ENCODE measurements around the gene TLCD2.
A peak's percentile ranks its signal among the peaks of the same experiment; 100 is the strongest.

Gene TLCD2

GRCh38 chr17:1713160-1713877, 3.1 kb upstream of the TLCD2 start:
- no CpG with 5 or more reads among the region's 10 CpGs for WGBS, 2 donors (ENCODE audit: extremely low coverage in 2 of 2, insufficient read length in 2 of 2, insufficient replicate concordance in 1 of 2)
- no peak overlapping the region for H2BK12ac ChIP-seq (ENCODE audit: low read length)
- no peak overlapping the region for H4K8ac ChIP-seq (ENCODE audit: low read depth, low read length)
- H3K9me3 ChIP-seq (replicated peaks in 1 of 2; ENCODE audit: control insufficient read depth in 2 of 2, insufficient read depth in 1 of 2, low read depth in 1 of 2, low read length in 2 of 2) = no peaks in the 10 kb centered on the region
- H3K4me2 ChIP-seq (ENCODE audit: insufficient read depth, low read length, poor library complexity, severe bottlenecking) = no peak overlapping the region
- no peaks in the 10 kb centered on the region for H3K36me3 ChIP-seq (replicated peaks in 1 of 2; ENCODE audit: control insufficient read depth in 2 of 2, insufficient read depth in 2 of 2, low read length in 2 of 2)
- peaks cover 0 to 12% (median 2%) of the 10 kb centered on the region in 3 experiments for H3K27me3 ChIP-seq (ENCODE audit: control insufficient read depth in 3 of 3, insufficient read depth in 3 of 3, low read depth in 1 of 3, low read length in 3 of 3)
- no peak overlapping the region for H3K4me3 ChIP-seq (ENCODE audit: low read length in 2 of 2)
- no peak overlapping the region for H3K14ac ChIP-seq (ENCODE audit: low read length)
- no peak overlapping the region for H2AFZ ChIP-seq (ENCODE audit: low read length)
- H3K4ac ChIP-seq (ENCODE audit: low read length) = no peak overlapping the region
- no peak overlapping the region for H2BK5ac ChIP-seq (ENCODE audit: low read length)
- DNase-seq (ENCODE audit: low spot score) = no peak
- peaks cover 2% of the 10 kb centered on the region for H3K79me1 ChIP-seq (ENCODE audit: low read depth, low read length)
- no peak overlapping the region for H3K27ac ChIP-seq (replicated peaks; ENCODE audit: low read length)
- H4K91ac ChIP-seq (ENCODE audit: low read depth, low read length, poor library complexity) = no peak overlapping the region
- H3K23ac ChIP-seq (ENCODE audit: low read depth, low read length, poor library complexity) = no peak overlapping the region
- H3K9ac ChIP-seq (ENCODE audit: low read depth, low read length, poor library complexity) = no peak overlapping the region
- no peak overlapping the region for H2BK15ac ChIP-seq (ENCODE audit: low read length)
- H3K18ac ChIP-seq (ENCODE audit: low read length) = no peak overlapping the region
- H3K4me1 ChIP-seq (ENCODE audit: control insufficient read depth in 2 of 2, insufficient read depth in 1 of 2, low read depth in 1 of 2, low read length in 2 of 2) = peaks cover 19 to 23% of the 10 kb centered on the region in 2 donors
- no peak overlapping the region for H2BK120ac ChIP-seq (ENCODE audit: low read depth, low read length)
- H2AK5ac ChIP-seq (ENCODE audit: low read depth, low read length) = no peak overlapping the region

- no peaks in the 10 kb centered on the region for H3K36me3 ChIP-seq (replicated peaks in 1 of 2; ENCODE audit: control insufficient read depth in 2 of 2, insufficient read depth in 2 of 2, low read length in 2 of 2)
- no peak overlapping the region for H3K18ac ChIP-seq (ENCODE audit: low read length)
- H3K9me3 ChIP-seq (replicated peaks in 1 of 2; ENCODE audit: control insufficient read depth in 2 of 2, insufficient read depth in 1 of 2, low read depth in 1 of 2, low read length in 2 of 2) = no peaks in the 10 kb centered on the region
- peak overlapping the region; percentile 10 for H2AK5ac ChIP-seq (ENCODE audit: low read depth, low read length)
- no peak overlapping the region for H4K8ac ChIP-seq (ENCODE audit: low read depth, low read length)
- H3K14ac ChIP-seq (ENCODE audit: low read length) = no peak overlapping the region
- no peak overlapping the region for H2BK12ac ChIP-seq (ENCODE audit: low read length)
- H3K4me2 ChIP-seq (ENCODE audit: insufficient read depth, low read length, poor library complexity, severe bottlenecking) = no peak overlapping the region
- H2BK15ac ChIP-seq (ENCODE audit: low read length) = no peak overlapping the region
- WGBS, 2 donors (ENCODE audit: extremely low coverage in 2 of 2, insufficient read length in 2 of 2, insufficient replicate concordance in 1 of 2) = no CpG with 5 or more reads among the region's 8 CpGs
- H3K9ac ChIP-seq (ENCODE audit: low read depth, low read length, poor library complexity) = no peak overlapping the region
- H3K27me3 ChIP-seq (ENCODE audit: control insufficient read depth in 3 of 3, insufficient read depth in 3 of 3, low read depth in 1 of 3, low read length in 3 of 3) = peaks cover 0 to 12% (median 2%) of the 10 kb centered on the region in 3 experiments
- peak overlapping the region; percentile 20 for H3K23ac ChIP-seq (ENCODE audit: low read depth, low read length, poor library complexity)
- peaks cover 2% of the 10 kb centered on the region for H3K79me1 ChIP-seq (ENCODE audit: low read depth, low read length)
- DNase-seq (ENCODE audit: low spot score) = no peak
- peaks cover 16 to 19% of the 10 kb centered on the region in 2 donors for H3K4me1 ChIP-seq (ENCODE audit: control insufficient read depth in 2 of 2, insufficient read depth in 1 of 2, low read depth in 1 of 2, low read length in 2 of 2)
- H3K4ac ChIP-seq (ENCODE audit: low read length) = no peak overlapping the region
- no peak overlapping the region for H2BK5ac ChIP-seq (ENCODE audit: low read length)
- H3K27ac ChIP-seq (replicated peaks; ENCODE audit: low read length) = no peak overlapping the region
- H4K91ac ChIP-seq (ENCODE audit: low read depth, low read length, poor library complexity) = no peak overlapping the region
- no peak overlapping the region for H2BK120ac ChIP-seq (ENCODE audit: low read depth, low read length)
- no peak overlapping the region for H3K4me3 ChIP-seq (ENCODE audit: low read length in 2 of 2)
- no peak overlapping the region for H2AFZ ChIP-seq (ENCODE audit: low read length)
Observed at GRCh38 chr17:1712271-1712670, 2.1 kb upstream of the TLCD2 start.

GRCh38 chr17:1711804-1712203, 1.6 kb upstream of the TLCD2 start:
- no peak overlapping the region for H3K4me3 ChIP-seq (ENCODE audit: low read length in 2 of 2)
- no peak overlapping the region for H3K9ac ChIP-seq (ENCODE audit: low read depth, low read length, poor library complexity)
- no peak overlapping the region for H2AK5ac ChIP-seq (ENCODE audit: low read depth, low read length)
- H2BK120ac ChIP-seq (ENCODE audit: low read depth, low read length) = no peak overlapping the region
- no peak overlapping the region for H4K8ac ChIP-seq (ENCODE audit: low read depth, low read length)
- H2BK12ac ChIP-seq (ENCODE audit: low read length) = no peak overlapping the region
- DNase-seq (ENCODE audit: low spot score) = no peak
- H3K18ac ChIP-seq (ENCODE audit: low read length) = no peak overlapping the region
- H3K27ac ChIP-seq (replicated peaks; ENCODE audit: low read length) = no peak overlapping the region
- H3K9me3 ChIP-seq (replicated peaks in 1 of 2; ENCODE audit: control insufficient read depth in 2 of 2, insufficient read depth in 1 of 2, low read depth in 1 of 2, low read length in 2 of 2) = no peaks in the 10 kb centered on the region
- no peak overlapping the region for H4K91ac ChIP-seq (ENCODE audit: low read depth, low read length, poor library complexity)
- H3K14ac ChIP-seq (ENCODE audit: low read length) = no peak overlapping the region
- H3K4me1 ChIP-seq (ENCODE audit: control insufficient read depth in 2 of 2, insufficient read depth in 1 of 2, low read depth in 1 of 2, low read length in 2 of 2) = peaks cover 16 to 19% of the 10 kb centered on the region in 2 donors
- no peak overlapping the region for H3K4me2 ChIP-seq (ENCODE audit: insufficient read depth, low read length, poor library complexity, severe bottlenecking)
- H3K4ac ChIP-seq (ENCODE audit: low read length) = no peak overlapping the region
- H2BK5ac ChIP-seq (ENCODE audit: low read length) = no peak overlapping the region
- H3K27me3 ChIP-seq (ENCODE audit: control insufficient read depth in 3 of 3, insufficient read depth in 3 of 3, low read depth in 1 of 3, low read length in 3 of 3) = peaks cover 0 to 12% (median 2%) of the 10 kb centered on the region in 3 experiments
- no peak overlapping the region for H2BK15ac ChIP-seq (ENCODE audit: low read length)
- no peak overlapping the region for H2AFZ ChIP-seq (ENCODE audit: low read length)
- peaks cover 2% of the 10 kb centered on the region for H3K79me1 ChIP-seq (ENCODE audit: low read depth, low read length)
- H3K23ac ChIP-seq (ENCODE audit: low read depth, low read length, poor library complexity) = no peak overlapping the region
- WGBS, 2 donors (ENCODE audit: extremely low coverage in 2 of 2, insufficient read length in 2 of 2, insufficient replicate concordance in 1 of 2) = no CpG with 5 or more reads among the region's 4 CpGs
- H3K36me3 ChIP-seq (replicated peaks in 1 of 2; ENCODE audit: control insufficient read depth in 2 of 2, insufficient read depth in 2 of 2, low read length in 2 of 2) = no peaks in the 10 kb centered on the region

GRCh38 chr17:1710807-1711553, 803 bp upstream of the TLCD2 start:
- H3K4me3 ChIP-seq (ENCODE audit: low read length in 2 of 2) = peak overlapping the region in 1 of 2 donors; percentile 84
- peaks cover 2% of the 10 kb centered on the region for H3K79me1 ChIP-seq (ENCODE audit: low read depth, low read length)
- H2BK12ac ChIP-seq (ENCODE audit: low read length) = no peak overlapping the region
- H4K91ac ChIP-seq (ENCODE audit: low read depth, low read length, poor library complexity) = no peak overlapping the region
- H3K4me2 ChIP-seq (ENCODE audit: insufficient read depth, low read length, poor library complexity, severe bottlenecking) = peak overlapping the region; percentile 93
- no CpG with 5 or more reads among the region's 14 CpGs for WGBS, 2 donors (ENCODE audit: extremely low coverage in 2 of 2, insufficient read length in 2 of 2, insufficient replicate concordance in 1 of 2)
- H3K36me3 ChIP-seq (replicated peaks in 1 of 2; ENCODE audit: control insufficient read depth in 2 of 2, insufficient read depth in 2 of 2, low read length in 2 of 2) = no peaks in the 10 kb centered on the region
- H2BK120ac ChIP-seq (ENCODE audit: low read depth, low read length) = no peak overlapping the region
- no peak overlapping the region for H3K27ac ChIP-seq (replicated peaks; ENCODE audit: low read length)
- peak overlapping the region; percentile 94 for H3K18ac ChIP-seq (ENCODE audit: low read length)
- H2AFZ ChIP-seq (ENCODE audit: low read length) = peak overlapping the region; percentile 89
- no peak overlapping the region for H3K14ac ChIP-seq (ENCODE audit: low read length)
- no peak overlapping the region for H4K8ac ChIP-seq (ENCODE audit: low read depth, low read length)
- no peak for DNase-seq (ENCODE audit: low spot score)
- peak overlapping the region; percentile 83 for H3K23ac ChIP-seq (ENCODE audit: low read depth, low read length, poor library complexity)
- no peaks in the 10 kb centered on the region for H3K9me3 ChIP-seq (replicated peaks in 1 of 2; ENCODE audit: control insufficient read depth in 2 of 2, insufficient read depth in 1 of 2, low read depth in 1 of 2, low read length in 2 of 2)
- no peak overlapping the region for H2BK5ac ChIP-seq (ENCODE audit: low read length)
- H2AK5ac ChIP-seq (ENCODE audit: low read depth, low read length) = no peak overlapping the region
- H3K4me1 ChIP-seq (ENCODE audit: control insufficient read depth in 2 of 2, insufficient read depth in 1 of 2, low read depth in 1 of 2, low read length in 2 of 2) = peaks cover 16 to 19% of the 10 kb centered on the region in 2 donors
- H3K4ac ChIP-seq (ENCODE audit: low read length) = no peak overlapping the region
- H3K27me3 ChIP-seq (ENCODE audit: control insufficient read depth in 3 of 3, insufficient read depth in 3 of 3, low read depth in 1 of 3, low read length in 3 of 3) = peaks cover 0 to 12% (median 2%) of the 10 kb centered on the region in 3 experiments
- no peak overlapping the region for H2BK15ac ChIP-seq (ENCODE audit: low read length)
- H3K9ac ChIP-seq (ENCODE audit: low read depth, low read length, poor library complexity) = peak overlapping the region; percentile 82

Data from neuronal stem cell (in vitro differentiated cells).